Activated CD4-positive, CD25-positive, alpha-beta regulatory T cell treated with anti-CD3 and anti-CD28 coated beads, Interleukin-2, amount 50 U/mL, for 16 hours (primary cell): ENCODE measurements around the gene SKP2.
"Not testable (repeated sequence)": the region's sequence is repeated elsewhere in the genome, so short reads cannot be mapped to it uniquely, and the experiment has no call there.

Source experiments
- DNase-seq: peaks from one replicate; pipeline ENCODE4 v3.0.0-alpha.2; 2020; ENCODE audit warnings: low read depth, low spot score

The SKP2 gene

GRCh38 chr5:36151434-36152323 is at the start of gene SKP2, which contains the start of gene LMBRD2:
Gene SKP2, plus strand, starts transcription at chr5:36152111. Its CDS starts 152 bp downstream, at chr5:36152263.
Gene LMBRD2, minus strand, starts transcription at chr5:36151887. Its CDS starts 8,538 bp downstream, at chr5:36143349.
- DNase-seq: peak; percentile 98

GRCh38 chr5:36105819-36106218 is 46.1 kb upstream of the SKP2 start:
- DNase-seq: no peak

GRCh38 chr5:36108758-36109460 is 43.0 kb upstream of the SKP2 start:
- DNase-seq: no peak

DNA sequence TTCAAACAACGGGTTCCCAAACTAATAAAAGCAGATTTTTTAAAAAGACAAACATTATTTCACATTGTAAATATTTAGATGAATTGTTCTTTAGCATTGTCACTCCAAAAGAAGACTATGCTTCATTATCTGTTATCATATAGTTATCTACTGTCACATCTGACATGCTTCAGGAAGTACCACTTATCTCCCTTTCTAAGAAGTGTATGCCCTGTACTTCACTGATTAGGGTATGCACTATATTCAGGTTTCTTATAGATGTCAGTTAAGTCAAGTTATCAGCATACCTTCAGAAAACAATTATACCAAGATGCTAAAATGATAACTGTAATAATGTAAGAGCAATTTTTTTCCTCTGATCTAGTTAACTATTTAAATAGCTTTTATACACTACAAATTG is 40.7 kb upstream of the SKP2 start:
- DNase-seq: no peak

DNA sequence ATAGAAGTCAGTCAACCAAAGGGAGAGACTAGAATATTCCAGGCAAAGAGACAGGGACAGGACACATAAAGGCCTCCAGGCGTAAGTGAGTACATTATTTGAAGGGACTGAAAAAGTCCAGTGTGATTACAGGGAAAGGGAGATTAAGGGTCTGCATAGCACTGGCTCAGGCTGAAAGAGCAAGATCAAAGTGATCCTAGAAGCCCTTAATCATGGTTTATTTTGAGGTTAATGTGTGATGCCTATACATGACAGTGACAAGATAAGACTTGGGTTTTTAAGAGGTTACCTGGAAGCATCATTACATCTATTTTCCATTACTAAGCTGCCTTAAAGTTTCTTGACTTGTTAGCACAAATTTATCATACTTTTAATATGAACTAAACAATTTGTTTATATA is 26.0 kb upstream of the SKP2 start:
- DNase-seq: no peak

GRCh38 chr5:36128795-36129194 is 23.1 kb upstream of the SKP2 start:
- DNase-seq: no peak

GRCh38 chr5:36129666-36130065 is 22.2 kb upstream of the SKP2 start:
- not testable (repeated sequence) for DNase-seq

- DNase-seq: not testable (repeated sequence)
Observed at GRCh38 chr5:36133009-36133408, 18.9 kb upstream of the SKP2 start.

GRCh38 chr5:36135988-36136387 is 15.9 kb upstream of the SKP2 start:
- no peak for DNase-seq

GRCh38 chr5:36136581-36136980 is 15.3 kb upstream of the SKP2 start:
- DNase-seq: no peak

DNA sequence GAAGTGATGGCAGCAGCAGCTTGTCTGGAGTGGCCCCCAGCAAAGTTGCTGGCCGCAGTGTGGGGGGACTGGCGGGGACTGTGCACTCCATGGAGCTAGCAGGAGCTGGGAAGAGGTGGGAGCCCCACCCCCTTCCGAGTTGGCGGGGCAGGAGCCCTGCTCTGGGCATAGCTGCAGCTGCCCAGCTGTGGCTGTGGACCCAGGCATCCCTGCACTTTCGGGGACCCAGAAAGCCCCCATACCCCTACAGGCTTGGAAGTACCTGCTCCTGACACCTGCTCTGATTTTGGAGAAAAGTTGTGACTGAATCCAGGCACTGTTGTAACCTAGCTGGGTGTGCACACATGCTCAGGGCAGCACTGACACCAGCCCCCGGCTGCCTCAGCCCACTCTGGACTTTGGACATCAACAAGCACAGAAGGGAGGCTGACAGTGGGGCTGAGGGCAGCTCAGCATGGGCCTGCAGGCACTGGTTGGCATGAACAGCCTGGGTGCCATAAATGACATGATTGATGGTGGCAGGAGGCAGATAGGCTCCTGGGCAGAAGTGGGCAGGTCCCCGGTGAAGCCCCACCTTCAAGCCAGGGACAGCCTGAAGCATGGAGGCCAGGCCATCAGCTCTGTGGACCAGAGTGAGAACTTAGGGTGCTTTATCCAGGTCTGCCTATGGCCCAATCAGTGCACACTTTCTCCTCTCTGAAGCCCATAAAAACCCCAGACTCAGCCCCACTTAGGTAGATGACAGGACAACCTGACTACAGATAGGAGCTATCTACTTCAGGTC is 12.8 kb upstream of the SKP2 start:
- DNase-seq: no peak

GRCh38 chr5:36145311-36145710 is 6.6 kb upstream of the SKP2 start:
- DNase-seq: no peak

DNA sequence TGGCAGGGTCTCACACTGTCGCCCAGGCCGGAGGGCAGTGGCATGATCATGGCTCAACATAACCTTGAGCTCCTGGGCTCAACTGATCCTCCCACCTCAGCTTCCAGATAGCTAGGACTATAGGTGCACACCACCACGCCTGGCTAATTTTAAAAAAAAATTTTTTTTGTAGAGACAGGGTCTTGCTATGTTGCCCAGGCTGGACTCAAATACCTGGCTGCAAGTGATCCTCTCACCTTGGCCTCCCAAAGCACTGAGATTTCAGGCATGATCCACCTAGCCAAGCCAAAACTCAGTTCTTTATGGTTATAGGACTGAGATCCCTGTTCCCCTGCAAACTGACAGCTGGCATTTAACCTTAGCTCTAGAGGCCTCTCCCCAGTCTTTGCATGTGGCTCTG is 5.5 kb upstream of the SKP2 start:
- DNase-seq: no peak

GRCh38 chr5:36147681-36148080 is 4.2 kb upstream of the SKP2 start:
- no peak for DNase-seq

GRCh38 chr5:36150676-36151433 is 1.1 kb upstream of the SKP2 start:
- no peak for DNase-seq

DNA sequence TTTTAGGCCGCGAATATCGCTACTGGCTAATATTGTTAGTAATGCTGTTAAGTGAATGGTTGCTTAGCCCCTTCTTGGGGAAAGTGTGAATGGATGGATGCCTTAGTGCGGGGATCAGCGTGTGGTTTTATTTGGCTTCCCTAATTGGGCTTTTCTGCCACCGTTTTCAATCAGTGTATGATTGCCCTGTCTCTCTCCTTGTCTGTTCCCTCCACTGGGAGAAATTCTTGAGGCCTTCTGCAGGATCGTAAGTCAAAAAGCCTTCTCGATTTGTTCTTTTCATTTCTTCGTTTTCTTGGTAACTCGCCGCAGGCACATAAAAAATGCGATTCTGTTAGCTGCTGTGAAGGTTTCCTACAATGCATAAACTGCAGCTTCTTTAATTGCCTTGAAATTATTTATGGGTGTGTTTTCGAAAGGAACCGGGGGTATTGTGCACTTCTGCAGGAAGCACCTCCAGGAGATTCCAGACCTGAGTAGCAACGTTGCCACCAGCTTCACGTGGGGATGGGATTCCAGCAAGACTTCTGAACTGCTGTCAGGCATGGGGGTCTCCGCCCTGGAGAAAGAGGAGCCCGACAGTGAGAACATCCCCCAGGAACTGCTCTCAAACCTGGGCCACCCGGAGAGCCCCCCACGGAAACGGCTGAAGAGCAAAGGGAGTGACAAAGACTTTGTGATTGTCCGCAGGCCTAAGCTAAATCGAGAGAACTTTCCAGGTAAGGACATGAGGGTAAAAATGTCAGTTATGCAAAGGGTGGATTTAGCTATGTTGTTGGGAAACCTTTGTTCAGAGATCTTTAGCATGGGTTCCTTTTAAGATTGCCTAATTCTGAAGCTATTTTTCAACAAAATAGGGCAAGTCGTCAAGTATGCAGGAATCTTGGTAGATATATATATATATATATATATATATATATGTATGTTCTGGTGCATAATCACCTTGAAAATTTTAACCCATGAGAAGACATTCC is 700 bp downstream of the SKP2 start:
- DNase-seq: no peak

- no peak for DNase-seq
Observed at GRCh38 chr5:36153298-36153677, 1.4 kb downstream of the SKP2 start.

DNA sequence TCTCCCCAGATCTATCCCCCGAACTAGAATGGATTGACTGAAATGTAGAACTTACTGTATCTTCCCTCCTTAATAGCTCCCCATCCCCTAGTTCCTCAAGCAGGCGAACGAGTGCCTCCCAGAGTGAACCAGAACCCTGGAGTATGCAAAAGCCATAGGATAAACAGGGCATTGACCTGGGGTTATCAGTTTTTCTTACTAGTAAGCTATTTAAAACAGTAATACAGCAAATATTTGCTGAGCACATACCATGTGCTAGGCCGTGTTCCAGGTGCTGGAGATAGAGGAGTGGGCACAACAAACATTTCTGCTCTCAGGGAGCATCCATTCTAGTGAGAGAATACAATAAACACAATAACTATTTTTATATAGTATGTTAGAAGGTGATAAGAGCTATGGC is 1.8 kb downstream of the SKP2 start:
- no peak for DNase-seq

- no peak for DNase-seq
Observed at GRCh38 chr5:36155291-36155690, 3.4 kb downstream of the SKP2 start.

GRCh38 chr5:36156121-36156601 is 4.2 kb downstream of the SKP2 start:
- DNase-seq: no peak
